LHCN-M2 (cell line): ENCODE data around the gene MVB12A. TPM values are rescaled to one million over a fixed set of nuclear protein-coding genes. Genes with fewer than 3 reads are reported as not detected.

Source experiments
- DNase-seq: peaks from one replicate; pipeline ENCODE4 v3.0.0-alpha.2; 2012; ENCODE audit warnings: low read depth
- total RNA-seq: library from RNA; depleted of rRNA; stranded (reverse); fragments of >200 nt; gene quantifications from 2 replicates; pipeline ENCODE4 v1.2.3, GENCODE V29; 2014

The MVB12A gene
- total RNA-seq, 1 experiment from 2014 or later = 75.0 TPM

DNA sequence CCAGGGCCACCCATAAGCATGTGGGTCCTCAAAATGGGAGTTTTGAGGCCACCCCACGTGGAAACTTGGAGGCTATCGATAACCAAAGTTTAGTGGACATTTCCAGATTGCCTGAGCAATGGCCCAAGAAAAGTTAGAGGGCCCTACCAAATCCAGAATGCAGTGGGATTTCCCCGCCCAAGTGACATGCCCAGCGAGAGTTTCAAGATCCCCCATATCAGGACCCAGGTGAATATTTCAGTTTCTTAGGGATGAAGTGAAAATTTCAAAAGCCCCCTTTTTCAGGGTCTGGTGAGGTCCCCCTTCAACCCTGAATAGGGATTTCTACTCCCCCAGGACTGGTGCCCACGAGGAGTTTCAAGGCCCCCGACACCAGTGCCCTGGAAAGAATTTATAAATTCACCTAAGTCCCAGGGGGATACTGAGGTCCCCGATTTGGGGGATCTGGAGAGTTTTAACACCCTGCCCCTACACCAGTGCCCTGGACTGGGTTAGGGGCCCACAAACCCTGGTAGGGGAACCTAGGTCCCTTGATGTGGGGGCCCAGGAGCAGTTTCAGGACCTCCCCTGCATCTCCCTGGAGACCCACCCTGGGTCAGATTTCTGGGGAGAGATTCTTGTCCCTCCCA, 15.1 kb upstream of the MVB12A start:
- no peak for DNase-seq

DNA sequence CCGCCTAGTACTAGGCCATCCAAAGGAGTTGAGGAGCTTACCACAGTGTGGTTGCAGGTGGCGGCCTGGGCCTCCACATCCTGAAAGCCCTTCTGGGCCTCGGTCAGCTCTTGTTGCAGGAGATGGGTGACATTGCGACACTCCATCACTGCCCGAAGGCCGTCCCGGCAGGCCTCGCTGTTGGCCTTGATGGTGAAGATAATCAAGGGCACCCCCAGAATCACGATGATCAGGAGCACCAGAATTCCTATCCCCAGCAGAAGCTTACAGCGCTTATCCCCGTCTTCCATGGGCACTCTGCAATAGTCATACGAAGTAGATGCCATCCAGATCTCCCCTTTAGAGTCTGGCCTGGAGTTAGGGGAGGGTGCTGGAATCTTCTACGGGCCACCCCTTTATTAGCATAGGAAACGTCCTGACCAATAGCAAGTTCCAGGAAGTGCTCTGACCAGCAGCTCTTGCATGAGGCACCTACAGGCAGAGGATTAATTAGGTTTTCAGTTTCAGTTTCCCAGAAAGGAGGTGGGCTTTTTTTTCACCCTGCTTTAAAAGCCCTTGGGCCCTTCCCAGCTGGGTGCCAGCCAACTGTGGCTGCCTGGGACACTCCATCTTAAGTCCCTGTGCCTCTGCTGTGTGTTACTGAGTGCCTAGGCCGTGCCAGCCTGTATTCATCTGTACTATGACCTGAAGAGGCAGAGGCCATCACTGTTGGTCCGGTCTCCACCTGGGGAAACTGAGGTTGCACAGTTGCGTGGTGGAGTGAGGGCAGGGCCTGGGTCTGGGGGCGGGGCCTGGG, 14.4 kb upstream of the MVB12A start, which contains the start of gene BST2:
Gene BST2 (minus strand): TSS at position 381 of the 796 bp plus-strand sequence. CDS start 55 bp downstream, at position 326.
- no peak for DNase-seq

DNA sequence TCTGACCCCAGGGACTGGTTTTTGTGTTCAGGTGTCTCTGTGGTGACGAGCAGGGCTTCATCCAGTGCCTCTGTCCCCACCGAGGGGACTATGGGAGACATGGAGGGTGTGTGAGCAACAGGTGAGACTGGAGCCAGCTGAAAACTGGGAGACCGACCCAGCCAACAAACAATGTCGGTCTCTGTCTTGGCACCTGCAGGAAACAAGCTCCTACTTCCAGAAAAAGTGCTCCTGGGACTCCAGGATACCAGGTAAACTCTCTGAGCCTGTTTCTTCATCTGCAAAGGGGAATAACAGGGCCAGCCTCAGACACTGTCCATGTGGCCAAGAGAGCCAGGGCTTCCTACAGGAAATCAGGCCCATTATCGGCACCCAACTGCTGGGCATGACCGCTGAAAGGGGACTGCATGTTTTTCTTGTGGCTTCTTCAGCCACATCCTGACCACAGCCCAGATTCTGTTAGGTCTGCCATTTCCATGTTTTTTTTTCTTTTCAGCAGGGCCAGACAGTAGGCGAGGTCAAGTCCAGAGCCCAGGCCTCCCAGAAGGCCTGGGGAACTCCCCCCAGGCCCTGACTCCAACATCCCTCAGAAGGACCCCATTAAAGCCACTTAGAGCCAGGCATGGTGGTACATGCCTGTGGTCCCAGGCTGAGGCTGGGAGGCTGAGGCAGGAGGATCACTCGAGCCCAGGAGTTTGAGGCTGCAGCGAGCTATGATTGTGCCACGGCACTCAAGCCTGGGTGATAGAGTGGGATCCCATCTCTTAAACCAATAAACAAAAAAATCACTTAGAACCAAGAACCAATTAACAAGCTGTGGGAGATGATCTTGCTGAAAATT, 13.6 kb upstream of the MVB12A start:
- peak; percentile 86 for DNase-seq

DNA sequence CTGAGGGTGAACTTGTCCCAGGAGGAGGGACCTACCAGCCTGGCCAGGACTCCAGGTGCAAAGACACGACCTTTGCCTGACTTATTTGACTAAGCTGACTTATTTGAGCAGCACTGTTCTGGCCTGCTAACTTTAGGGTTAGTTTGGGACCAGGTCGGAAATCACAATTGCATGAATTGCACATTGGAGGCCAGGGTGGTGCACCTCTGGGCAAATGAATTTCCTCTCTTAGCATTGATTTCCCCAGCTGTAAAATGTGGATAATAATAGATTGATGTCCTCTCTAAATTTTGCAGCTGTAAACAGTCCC, 13.0 kb upstream of the MVB12A start:
- DNase-seq = no peak

DNA sequence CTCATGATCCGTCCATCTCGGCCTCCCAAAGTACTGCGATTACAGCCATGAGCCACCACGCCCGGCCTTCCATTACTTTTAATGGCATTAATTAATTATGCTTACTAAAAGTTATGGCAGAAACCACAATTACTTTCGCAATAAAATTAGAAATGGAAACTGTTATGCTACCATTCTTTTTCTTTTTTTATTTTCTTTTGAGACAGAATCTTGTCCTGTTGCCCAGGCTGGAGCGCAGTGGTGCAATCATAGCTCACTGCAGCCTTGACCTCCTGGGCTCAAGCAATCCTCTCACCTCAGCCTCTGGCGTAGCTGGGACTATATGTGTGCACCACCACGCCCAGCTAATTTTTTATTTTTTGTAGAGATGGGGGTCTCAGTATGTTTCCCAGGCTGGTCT, 9.9 kb upstream of the MVB12A start:
- DNase-seq = no peak

DNA sequence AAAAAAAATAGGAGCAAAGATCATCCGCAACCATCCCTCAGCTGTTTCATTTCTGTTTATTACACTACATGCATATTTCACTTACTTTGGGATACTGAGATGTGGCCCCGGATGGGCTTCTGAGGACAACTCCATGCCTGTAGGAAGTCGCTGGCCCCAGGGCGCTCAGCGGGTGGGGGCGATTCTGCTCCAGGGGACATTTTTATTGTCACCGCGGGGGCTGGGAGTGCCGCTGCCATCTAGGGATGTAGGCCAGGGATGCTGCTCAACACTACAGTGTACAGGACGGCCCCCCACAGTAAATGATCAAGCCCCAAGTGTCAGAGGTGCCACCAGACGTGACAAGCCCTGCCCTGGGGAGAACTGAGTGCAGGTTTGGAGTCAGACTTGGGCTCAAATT, 8.0 kb upstream of the MVB12A start:
- DNase-seq = no peak

DNA sequence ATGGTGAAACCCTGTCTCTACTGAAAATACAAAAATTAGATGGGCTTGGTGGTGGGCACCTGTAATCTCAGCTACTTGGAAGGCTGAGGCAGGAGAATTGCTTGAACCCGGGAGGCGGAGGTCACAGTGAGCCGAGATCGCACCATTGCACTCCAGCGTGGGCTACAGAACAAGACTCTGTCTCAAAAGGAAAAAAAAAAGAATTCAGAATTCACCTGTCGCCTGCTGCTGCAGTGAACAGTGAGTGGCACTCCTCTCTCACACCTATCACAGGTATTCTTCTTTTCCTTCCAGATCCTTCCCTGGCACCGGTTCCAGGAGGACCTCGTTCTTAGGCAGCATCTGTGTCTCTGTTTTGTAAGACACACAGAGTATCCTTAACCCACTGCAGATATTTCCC, 5.8 kb upstream of the MVB12A start:
- no peak for DNase-seq

DNA sequence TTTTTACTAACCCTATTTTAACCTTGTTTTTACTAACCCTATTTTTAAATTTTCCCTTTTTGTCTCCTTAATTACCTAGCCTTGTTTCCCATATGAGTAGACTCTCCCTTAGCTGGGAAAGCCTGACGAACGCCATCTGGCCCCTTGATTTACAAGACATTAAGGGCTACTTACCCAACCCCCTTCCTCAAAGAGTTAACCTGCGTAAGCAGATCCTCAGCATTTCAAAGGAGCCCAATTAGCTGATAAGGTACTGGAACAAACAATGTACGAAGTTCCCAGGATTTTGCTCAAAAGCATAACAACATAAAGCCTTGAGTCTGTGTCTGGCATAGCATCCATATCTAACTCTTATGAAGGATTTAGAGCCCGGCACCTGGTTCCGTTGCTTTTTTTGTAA, 4.7 kb upstream of the MVB12A start:
- no peak for DNase-seq

DNA sequence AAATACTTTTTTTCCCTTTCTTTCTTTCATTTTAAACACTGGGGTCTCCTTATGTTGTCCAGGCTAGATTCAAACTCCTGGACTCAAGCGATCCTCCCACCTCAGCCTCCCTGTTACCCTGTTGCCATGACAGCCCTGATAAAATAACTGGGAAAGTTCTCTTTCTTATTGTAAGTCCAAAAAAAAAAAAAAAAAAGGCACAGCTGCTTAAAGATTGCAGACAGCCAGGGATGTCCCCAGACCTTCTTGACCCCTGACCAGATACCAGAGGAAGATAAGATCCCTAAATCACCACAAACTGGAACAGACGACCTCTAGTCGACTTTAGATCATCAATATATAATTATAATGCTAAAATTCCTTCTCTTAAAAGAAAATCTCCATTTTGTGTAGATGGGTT, 1.1 kb upstream of the MVB12A start:
- no peak for DNase-seq

DNA sequence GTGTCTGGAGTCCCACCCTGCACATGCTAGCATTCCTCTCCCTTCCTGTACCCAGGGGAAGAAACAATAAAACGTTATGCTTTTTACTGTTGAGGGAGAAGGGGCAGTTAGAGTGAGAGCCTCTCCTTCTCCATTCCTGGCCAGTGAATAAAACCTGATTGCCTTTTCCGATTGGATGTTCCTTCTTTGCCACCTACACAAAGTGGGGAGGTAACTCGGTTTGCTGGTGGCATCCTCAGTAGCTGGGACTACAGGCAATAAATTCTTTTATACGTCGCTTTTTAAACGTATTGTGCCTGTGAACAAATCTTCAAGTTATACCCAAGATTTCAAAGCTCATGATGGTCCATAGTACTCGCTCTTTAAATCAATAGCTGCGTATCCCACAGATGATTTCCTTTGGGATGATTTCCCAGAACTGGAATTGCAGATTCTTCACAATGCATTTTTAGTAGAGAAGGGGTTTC, 660 bp upstream of the MVB12A start:
- no peak for DNase-seq

DNA sequence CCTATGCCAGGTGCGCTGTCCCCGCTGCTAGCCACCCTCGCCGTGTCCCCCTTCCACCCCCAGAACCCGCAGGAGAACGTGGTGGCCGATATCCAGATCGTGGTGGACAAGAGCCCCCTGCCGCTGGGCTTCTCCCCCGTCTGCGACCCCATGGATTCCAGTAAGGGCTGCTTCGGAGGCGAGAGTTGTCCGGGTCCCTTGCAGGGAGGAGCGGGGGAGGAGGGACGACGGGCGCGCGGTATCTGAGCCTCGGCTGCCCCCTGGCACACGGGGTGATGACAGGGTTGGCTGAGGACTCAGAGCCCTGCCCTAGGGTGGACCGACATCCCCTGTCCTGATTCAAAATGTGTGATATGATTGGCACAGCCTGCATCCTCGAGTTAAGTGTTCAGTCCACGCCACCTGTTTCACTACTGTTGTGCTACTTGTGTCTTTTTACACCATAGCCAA, 653 bp downstream of the MVB12A start:
- DNase-seq = no peak

DNA sequence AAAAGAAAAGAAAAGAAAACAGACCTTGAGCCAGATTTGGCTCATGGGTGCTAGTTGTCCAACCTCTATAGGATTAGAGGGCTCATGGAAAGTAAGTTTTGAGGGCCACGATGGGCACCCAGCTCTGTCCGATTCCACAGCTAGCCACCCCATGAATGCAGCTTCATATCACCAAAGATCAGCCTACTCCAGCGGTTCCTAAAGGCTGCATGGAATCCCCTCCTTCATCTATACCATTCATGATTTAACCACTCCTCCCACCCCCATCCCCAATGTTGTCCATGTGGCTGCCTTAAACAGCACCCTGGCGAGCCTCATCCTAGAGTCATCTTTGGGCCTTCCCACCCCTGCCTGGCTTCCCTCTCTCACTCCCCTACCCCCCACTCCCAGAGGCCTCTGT, 2.1 kb downstream of the MVB12A start:
- DNase-seq = no peak

DNA sequence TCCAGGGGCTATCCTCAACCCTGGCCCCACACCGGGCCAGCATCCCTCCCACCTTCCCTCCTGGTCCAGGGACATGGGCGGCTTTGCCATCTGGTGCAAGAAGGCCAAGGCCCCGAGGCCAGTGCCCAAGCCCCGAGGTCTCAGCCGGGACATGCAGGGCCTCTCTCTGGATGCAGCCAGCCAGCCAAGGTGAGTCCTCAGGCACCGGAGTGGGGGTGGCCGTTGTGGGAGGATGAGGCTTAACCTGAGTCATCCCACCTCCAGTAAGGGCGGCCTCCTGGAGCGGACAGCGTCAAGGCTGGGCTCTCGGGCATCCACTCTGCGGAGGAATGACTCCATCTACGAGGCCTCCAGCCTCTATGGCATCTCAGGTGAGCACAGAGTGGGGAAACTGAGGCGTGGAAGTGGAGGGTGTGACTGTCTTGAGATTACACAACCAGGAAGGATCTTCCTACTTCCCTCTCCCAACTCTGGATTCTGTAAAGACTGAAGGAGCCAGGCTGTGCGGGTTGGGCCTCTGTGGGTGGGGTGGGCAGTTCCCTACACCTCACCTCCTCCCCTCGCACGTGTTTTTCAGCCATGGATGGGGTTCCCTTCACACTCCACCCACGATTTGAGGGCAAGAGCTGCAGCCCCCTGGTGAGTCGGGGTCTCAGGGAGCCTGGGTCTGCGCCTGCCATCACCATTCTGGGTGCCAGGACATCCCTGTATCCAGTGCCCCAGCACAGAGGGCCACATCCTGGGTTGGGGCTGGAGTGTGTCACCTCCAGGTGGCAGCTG, 3.8 kb downstream of the MVB12A start:
- DNase-seq = no peak

DNA sequence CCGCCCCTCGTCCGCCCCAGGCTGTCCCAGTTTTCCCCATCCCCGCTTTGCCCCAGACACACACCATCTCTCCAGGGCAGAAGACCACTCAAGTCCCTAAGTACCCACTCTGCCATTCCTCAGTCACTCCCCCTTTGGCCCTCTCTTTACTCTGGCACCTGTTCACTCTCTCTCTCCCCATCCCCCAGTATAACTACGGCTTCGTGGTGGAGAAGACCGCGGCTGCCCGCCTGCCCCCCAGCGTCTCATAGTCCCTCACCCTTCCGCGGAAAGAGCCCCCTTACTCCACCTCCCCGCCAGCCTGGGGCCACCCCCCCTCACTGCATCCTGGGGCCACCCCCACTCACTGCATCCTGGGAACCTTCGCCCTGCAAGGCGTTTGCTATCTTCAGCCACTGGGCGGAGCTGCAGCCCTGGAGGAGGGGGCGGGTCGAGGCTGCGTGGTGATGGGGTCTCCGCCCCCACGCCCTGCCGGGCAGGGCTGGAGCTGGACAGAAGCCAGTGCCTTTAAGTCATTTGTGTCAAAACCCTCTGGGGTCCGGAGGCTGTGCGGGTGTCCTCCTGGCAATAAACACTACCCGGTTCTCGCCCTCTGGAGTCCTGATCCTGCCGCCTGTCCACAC, 5.0 kb downstream of the MVB12A start:
- no peak for DNase-seq

DNA sequence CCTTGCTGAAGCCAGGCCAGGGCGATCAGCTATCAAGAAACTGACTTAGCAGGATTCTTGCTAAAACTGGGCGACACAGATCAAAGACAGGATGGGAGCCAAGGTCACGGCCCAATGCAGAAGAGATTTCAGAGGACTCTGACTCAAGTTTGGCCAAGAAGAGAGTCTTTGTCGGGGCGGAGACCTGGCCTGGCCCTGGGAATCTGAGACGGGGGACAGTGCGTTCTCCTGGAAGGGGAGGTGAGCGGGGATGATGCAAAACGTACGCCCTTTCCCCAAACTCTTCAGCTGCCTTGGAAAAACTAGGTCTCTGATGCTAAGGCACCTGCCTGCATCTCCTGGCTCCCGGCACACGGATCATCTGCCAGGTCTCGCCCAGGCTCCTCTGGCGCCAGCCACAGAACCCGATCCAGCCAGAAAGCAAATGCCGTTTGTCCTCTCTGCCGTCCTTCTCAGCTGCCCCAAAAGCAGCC, 9.8 kb downstream of the MVB12A start:
- no peak for DNase-seq

DNA sequence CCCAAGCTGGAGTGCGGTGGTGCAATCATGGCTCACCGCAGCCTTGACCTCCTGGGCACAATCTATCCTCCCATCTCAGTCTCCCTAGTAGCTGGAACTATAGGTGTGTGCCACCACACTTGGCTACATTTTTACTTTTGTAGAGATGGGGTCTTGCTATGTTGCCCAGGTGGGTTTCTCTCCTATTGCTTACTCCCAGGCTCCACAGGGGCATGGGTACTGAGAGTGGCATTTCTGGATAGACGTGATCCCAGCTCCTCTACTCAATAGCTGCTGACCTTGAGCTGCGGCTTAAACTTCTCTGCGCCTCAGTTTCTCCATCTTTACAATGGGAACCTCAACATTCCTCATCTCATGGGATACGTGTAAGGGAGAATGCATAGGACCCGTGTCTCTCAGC, 11.6 kb downstream of the MVB12A start:
- no peak for DNase-seq

DNA sequence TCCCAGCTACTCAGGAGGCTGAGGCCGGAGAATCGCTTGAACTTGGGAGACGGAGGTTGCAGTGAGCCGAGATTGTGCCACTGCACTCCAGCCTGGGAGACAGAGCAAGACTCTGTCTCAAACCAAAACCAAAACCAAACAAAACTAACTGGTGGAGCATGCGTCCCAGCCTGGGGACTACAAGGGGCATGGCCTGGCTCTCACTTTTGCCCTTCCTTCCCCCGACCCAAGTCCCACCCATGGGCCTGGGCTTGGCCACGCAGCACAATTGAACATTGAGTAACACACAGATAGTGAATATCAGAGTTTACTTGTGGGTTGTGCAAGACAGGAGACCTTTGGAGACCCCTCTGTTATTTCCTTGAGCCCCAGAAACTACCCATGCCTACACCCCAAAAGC, 15.4 kb downstream of the MVB12A start:
- no peak for DNase-seq

DNA sequence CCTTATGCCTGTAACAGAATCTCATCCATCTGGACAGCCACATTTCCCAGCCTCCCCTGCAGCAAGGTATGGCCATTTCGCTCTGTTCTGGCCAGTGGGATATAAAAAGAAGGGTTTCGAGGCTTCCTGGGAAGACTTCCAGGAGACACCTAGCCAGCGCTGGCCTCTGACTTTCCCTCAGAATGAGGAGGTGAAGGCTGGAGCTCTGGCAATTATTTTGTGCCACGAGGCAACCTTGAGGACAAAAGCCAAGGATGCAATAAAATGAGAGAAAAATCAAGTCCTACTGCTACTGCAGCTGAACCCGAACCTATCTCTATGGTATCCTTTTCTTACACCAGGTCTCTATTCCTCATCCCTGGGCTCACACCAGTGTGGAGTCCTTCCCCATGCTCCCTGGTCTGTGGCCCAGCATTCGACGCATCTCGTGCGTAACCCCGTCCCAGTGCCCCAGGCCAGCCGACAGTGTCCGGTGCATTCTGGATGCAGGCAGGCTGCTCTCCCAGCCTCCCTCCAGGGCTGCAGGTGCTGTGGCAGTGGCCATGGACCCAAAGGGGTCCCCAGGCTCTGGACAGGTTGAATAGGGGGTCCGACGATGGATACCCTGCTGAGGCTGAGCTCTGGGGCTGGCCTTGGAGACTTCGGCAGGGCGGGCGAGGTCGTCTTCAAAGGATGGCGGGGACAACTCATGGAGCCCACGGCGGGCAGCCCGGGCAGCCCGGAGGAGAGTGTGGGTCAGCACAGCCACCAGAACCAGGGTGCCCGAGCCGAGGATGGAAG, 16.4 kb downstream of the MVB12A start:
- no peak for DNase-seq

DNA sequence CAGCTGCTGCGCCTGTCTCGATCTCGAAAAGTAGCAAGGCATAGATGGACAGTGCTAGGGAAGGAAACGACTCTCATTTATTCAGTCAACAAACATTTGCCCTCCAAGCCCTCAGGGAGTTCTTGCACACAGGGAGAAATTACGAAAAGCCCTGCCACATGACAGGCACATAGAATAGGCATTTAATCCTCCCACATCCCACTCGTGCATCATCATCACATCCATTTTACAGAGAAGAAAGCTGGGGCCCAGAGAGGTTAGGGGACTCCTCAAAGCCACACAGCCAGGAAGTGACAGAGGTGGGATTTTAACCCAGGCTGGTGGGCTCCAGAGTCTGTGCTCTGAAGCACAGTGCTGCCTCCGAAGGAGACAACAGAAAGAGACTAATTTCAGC, 17.0 kb downstream of the MVB12A start:
- DNase-seq = no peak
